NCI-H2227 (cell line): ENCODE measurements around the gene SEMA3C.

Experiments
- DNase-seq: peaks from one replicate; lab custom pipeline; 2025; ENCODE audit not compliant: unreplicated experiment; lab: John Stamatoyannopoulos, UW

Gene SEMA3C

GRCh38 chr7:80890426-80891258, 28.2 kb downstream of the SEMA3C start:
- no peak for DNase-seq

GRCh38 chr7:80889525-80889924, 29.3 kb downstream of the SEMA3C start:
- DNase-seq, result no peak

- peak; percentile 66 for DNase-seq
Observed at GRCh38 chr7:80885757-80886156, 33.1 kb downstream of the SEMA3C start.

- no peak for DNase-seq
Observed at GRCh38 chr7:80884511-80885195, 34.2 kb downstream of the SEMA3C start.

GRCh38 chr7:80883154-80884025, 35.5 kb downstream of the SEMA3C start:
- no peak for DNase-seq

- no peak for DNase-seq
Observed at GRCh38 chr7:80882213-80882801, 36.5 kb downstream of the SEMA3C start.

GRCh38 chr7:80881351-80881900, 37.4 kb downstream of the SEMA3C start:
- no peak for DNase-seq

- DNase-seq, result no peak
Observed at GRCh38 chr7:80879849-80880248, 39.0 kb downstream of the SEMA3C start.

- peak; percentile 82 for DNase-seq
Observed at GRCh38 chr7:80876894-80877414, 41.9 kb downstream of the SEMA3C start.

GRCh38 chr7:80875537-80876120, 43.2 kb downstream of the SEMA3C start:
- DNase-seq, result no peak

- no peak for DNase-seq
Observed at GRCh38 chr7:80873140-80873539, 45.7 kb downstream of the SEMA3C start.

GRCh38 chr7:80871228-80871627, 47.6 kb downstream of the SEMA3C start:
- no peak for DNase-seq

- no peak for DNase-seq
Observed at GRCh38 chr7:80870813-80871212, 48.0 kb downstream of the SEMA3C start.

- DNase-seq, result no peak
Observed at GRCh38 chr7:80869821-80870751, 48.8 kb downstream of the SEMA3C start.

- no peak for DNase-seq
Observed at GRCh38 chr7:80869106-80869784, 49.6 kb downstream of the SEMA3C start.

GRCh38 chr7:80868566-80868965, 50.3 kb downstream of the SEMA3C start:
- DNase-seq, result no peak

GRCh38 chr7:80860554-80860953, 58.3 kb downstream of the SEMA3C start:
- peak; percentile 58 for DNase-seq

- no peak for DNase-seq
Observed at GRCh38 chr7:80859272-80859970, 59.4 kb downstream of the SEMA3C start.
